ENCODE results near the gene CD81.

The CD81 gene

DNA sequence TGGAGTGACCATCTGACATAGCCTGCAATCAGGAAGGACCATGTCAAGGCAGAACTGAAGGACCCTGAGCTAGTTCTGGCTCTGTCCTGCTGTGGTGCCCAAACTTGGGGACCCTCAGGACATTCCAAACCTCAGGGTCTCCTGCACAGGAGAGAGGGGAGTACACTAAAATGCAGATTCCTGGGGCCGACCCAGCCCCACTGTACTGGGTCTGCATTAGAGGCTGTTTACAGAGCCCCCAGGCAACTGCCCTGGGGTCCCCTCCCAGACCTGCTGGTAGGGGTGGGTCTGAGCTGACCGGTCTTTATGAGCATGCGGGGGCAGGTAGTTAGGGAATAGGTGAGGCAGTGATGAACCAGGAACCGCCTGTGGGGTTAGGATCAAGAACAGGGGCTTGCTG, 60.4 kb downstream of the CD81 start:
- TF ChIP-seq POU6F1 (CRISPR knock-in tag; IDR thresholded peaks at IDR 0.05; ENCODE audit: borderline replicate concordance, low read depth) (no peak), PATZ1 (CRISPR knock-in tag; IDR thresholded peaks at IDR 0.05; ENCODE audit: borderline replicate concordance) (no peak), ZFP30 (CRISPR knock-in tag; IDR thresholded peaks at IDR 0.05) (no peak), ZNF565 (CRISPR knock-in tag; conservative IDR thresholded peaks at IDR 0.05; ENCODE audit: low read depth) (no peak), GLIS3 (CRISPR knock-in tag; IDR thresholded peaks at IDR 0.05) (no peak), OSR1 (CRISPR knock-in tag; IDR thresholded peaks at IDR 0.05) (no peak), ZFP3 (CRISPR knock-in tag; IDR thresholded peaks at IDR 0.05) (no peak), ZNF70 (CRISPR knock-in tag; IDR thresholded peaks at IDR 0.05) (no peak), SNAI2 (CRISPR knock-in tag; IDR thresholded peaks at IDR 0.05) (no peak), CSDC2 (CRISPR knock-in tag; IDR thresholded peaks at IDR 0.05) (no peak), TCF4 (CRISPR knock-in tag; IDR thresholded peaks at IDR 0.05; ENCODE audit: borderline replicate concordance) (no peak), ISL1 (CRISPR knock-in tag; IDR thresholded peaks at IDR 0.05) (no peak), ARNTL (CRISPR knock-in tag; IDR thresholded peaks at IDR 0.05; ENCODE audit: borderline replicate concordance, low read depth) (no peak), PPARA (CRISPR knock-in tag; IDR thresholded peaks at IDR 0.05; ENCODE audit: borderline replicate concordance) (no peak), BACH2 (CRISPR knock-in tag; IDR thresholded peaks at IDR 0.05; ENCODE audit: borderline replicate concordance) (no peak), RARB (CRISPR knock-in tag; IDR thresholded peaks at IDR 0.05) (no peak), TOX (CRISPR knock-in tag; IDR thresholded peaks at IDR 0.05; ENCODE audit: borderline replicate concordance) (no peak), ZC3H10 (CRISPR knock-in tag; IDR thresholded peaks at IDR 0.05) (no peak)
- TF ChIP-seq, protein P1, sequence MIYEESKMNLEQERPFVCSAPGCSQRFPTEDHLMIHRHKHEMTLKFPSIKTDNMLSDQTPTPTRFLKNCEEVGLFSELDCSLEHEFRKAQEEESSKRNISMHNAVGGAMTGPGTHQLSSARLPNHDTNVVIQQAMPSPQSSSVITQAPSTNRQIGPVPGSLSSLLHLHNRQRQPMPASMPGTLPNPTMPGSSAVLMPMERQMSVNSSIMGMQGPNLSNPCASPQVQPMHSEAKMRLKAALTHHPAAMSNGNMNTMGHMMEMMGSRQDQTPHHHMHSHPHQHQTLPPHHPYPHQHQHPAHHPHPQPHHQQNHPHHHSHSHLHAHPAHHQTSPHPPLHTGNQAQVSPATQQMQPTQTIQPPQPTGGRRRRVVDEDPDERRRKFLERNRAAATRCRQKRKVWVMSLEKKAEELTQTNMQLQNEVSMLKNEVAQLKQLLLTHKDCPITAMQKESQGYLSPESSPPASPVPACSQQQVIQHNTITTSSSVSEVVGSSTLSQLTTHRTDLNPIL (CRISPR knock-in tag; IDR thresholded peaks at IDR 0.05; ENCODE audit: low read depth), result no peak
- TF ChIP-seq, protein P2, sequence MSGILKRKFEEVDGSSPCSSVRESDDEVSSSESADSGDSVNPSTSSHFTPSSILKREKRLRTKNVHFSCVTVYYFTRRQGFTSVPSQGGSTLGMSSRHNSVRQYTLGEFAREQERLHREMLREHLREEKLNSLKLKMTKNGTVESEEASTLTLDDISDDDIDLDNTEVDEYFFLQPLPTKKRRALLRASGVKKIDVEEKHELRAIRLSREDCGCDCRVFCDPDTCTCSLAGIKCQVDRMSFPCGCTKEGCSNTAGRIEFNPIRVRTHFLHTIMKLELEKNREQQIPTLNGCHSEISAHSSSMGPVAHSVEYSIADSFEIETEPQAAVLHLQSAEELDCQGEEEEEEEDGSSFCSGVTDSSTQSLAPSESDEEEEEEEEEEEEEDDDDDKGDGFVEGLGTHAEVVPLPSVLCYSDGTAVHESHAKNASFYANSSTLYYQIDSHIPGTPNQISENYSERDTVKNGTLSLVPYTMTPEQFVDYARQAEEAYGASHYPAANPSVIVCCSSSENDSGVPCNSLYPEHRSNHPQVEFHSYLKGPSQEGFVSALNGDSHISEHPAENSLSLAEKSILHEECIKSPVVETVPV (CRISPR knock-in tag; IDR thresholded peaks at IDR 0.05), result no peak
- no peak for ATAC-seq

GRCh38 chr11:2439820-2440219, 62.7 kb downstream of the CD81 start:
- no peak for ATAC-seq
- TF ChIP-seq POU6F1 (CRISPR knock-in tag; IDR thresholded peaks at IDR 0.05; ENCODE audit: borderline replicate concordance, low read depth), result no peak
- TF ChIP-seq, protein P1 (CRISPR knock-in tag; IDR thresholded peaks at IDR 0.05; ENCODE audit: low read depth), result no peak

- no peak for ATAC-seq
- TF ChIP-seq ZNF70 (CRISPR knock-in tag; IDR thresholded peaks at IDR 0.05), result no peak
- TF ChIP-seq ZC3H10 (CRISPR knock-in tag; IDR thresholded peaks at IDR 0.05), result no peak
- TF ChIP-seq ZFP3 (CRISPR knock-in tag; IDR thresholded peaks at IDR 0.05), result no peak
- TF ChIP-seq, protein P1 (CRISPR knock-in tag; IDR thresholded peaks at IDR 0.05; ENCODE audit: low read depth), result no peak
- TF ChIP-seq SNAI2 (CRISPR knock-in tag; IDR thresholded peaks at IDR 0.05), result no peak
Observed at GRCh38 chr11:2440646-2441045, 63.5 kb downstream of the CD81 start.
